IMR-90 (cell line): ENCODE data around the gene RFXANK. TPM values are rescaled to one million over a fixed set of nuclear protein-coding genes. Genes with fewer than 3 reads are reported as not detected.

ENCODE experiments used
- ATAC-seq: fragments of 200-7000 bp; cut with Tn5 transposase; 2 replicates; pipeline ENCODE4 v1.9.1; 2020; ENCODE audit warnings: low read depth, mild to moderate bottlenecking, moderate library complexity
- BruUV-seq: library from RNA; stranded (reverse); fragments of 400-500 nt; replicated peaks from 2 replicates; lab custom pipeline; 2021; lab: Mats Ljungman, UMichigan
- CTCF ChIA-PET: fragments of 300-600 bp; formaldehyde crosslinking; extraction: SDS; loops from one replicate; lab custom pipeline; 2021; ENCODE audit warnings: antibody characterized with exemption; lab: Yijun Ruan, JAX
- POLR2A ChIA-PET: fragments of 300-600 bp; sonication (Branson Sonifier 250); formaldehyde crosslinking; loops from one replicate; lab custom pipeline; 2022; ENCODE audit warnings: antibody characterized with exemption; ENCODE audit not compliant: unreplicated experiment; lab: Charles Lee
- DNase-seq: peaks from one replicate; pipeline ENCODE4 v3.0.0; 2013
- H2AFZ ChIP-seq: replicated peaks from 2 replicates; pipeline ENCODE3; 2013; ENCODE audit warnings: low read length, mild to moderate bottlenecking; ENCODE audit not compliant: poor library complexity
- H2AK5ac ChIP-seq: 2 replicates; pipeline ENCODE4 v1.6.1; 2013; ENCODE audit warnings: low read depth, low read length, inconsistent platforms
- H2AK9ac ChIP-seq: replicated peaks from 2 replicates; pipeline ENCODE3; 2013; ENCODE audit warnings: mild to moderate bottlenecking, low read depth, low read length, moderate library complexity; ENCODE audit not compliant: poor library complexity
- H2BK120ac ChIP-seq: 2 replicates; pipeline ENCODE4 v1.6.1; 2013; ENCODE audit warnings: low read depth, low read length, inconsistent platforms
- H2BK15ac ChIP-seq: 3 replicates; pipeline ENCODE4 v1.6.1; 2013; ENCODE audit warnings: low read depth, low read length, inconsistent platforms
- H2BK20ac ChIP-seq: 2 replicates; pipeline ENCODE4 v1.6.1; 2013; ENCODE audit warnings: low read depth, mild to moderate bottlenecking, inconsistent platforms, low read length, moderate library complexity
- H2BK5ac ChIP-seq: 2 replicates; pipeline ENCODE4 v1.6.1; 2013; ENCODE audit warnings: mild to moderate bottlenecking, low read depth, low read length, inconsistent platforms; ENCODE audit not compliant: poor library complexity, severe bottlenecking
- H3K14ac ChIP-seq: replicated peaks from 2 replicates; pipeline ENCODE4 v1.6.1; 2013; ENCODE audit warnings: low read depth, low read length, inconsistent platforms
- H3K18ac ChIP-seq: 2 replicates; pipeline ENCODE4 v1.6.1; 2013; ENCODE audit warnings: low read depth, low read length, control low read depth
- H3K23ac ChIP-seq: 2 replicates; pipeline ENCODE4 v1.6.1; 2013; ENCODE audit warnings: low read depth, low read length, inconsistent platforms
- H3K27ac ChIP-seq: 2 replicates; pipeline ENCODE4 v1.5.1; 2013; ENCODE audit warnings: mild to moderate bottlenecking, control low read depth, low read length; ENCODE audit not compliant: insufficient read depth
- H3K27me3 ChIP-seq: 2 replicates; pipeline ENCODE4 v1.6.1; 2013; ENCODE audit warnings: low read length; ENCODE audit not compliant: control insufficient read depth, insufficient read depth
- H3K36me3 ChIP-seq: 2 replicates; pipeline ENCODE4 v1.6.1; 2013; ENCODE audit warnings: low read length, mixed read lengths; ENCODE audit not compliant: control insufficient read depth, insufficient read depth
- H3K4ac ChIP-seq: 2 replicates; pipeline ENCODE4 v1.6.1; 2013; ENCODE audit warnings: low read depth, low read length, inconsistent platforms
- H3K4me1 ChIP-seq: 2 replicates; pipeline ENCODE4 v1.6.1; 2013; ENCODE audit warnings: low read length, mixed read lengths; ENCODE audit not compliant: control insufficient read depth, insufficient read depth
- H3K4me2 ChIP-seq: 2 replicates; pipeline ENCODE4 v1.6.1; 2013; ENCODE audit warnings: low read depth, mild to moderate bottlenecking, control low read depth, low read length, moderate library complexity
- H3K4me3 ChIP-seq: 2 replicates; pipeline ENCODE4 v1.5.1; 2013; ENCODE audit warnings: low read depth, mild to moderate bottlenecking, control low read depth, low read length, moderate library complexity; ENCODE audit not compliant: insufficient read depth
- H3K56ac ChIP-seq: 2 replicates; pipeline ENCODE4 v1.6.1; 2013; ENCODE audit warnings: low read length, inconsistent platforms; ENCODE audit not compliant: insufficient read depth; ENCODE audit errors: extremely low read depth
- H3K79me1 ChIP-seq, 2 experiments: 2 replicates each; pipeline ENCODE4 v1.6.1; 2013; ENCODE audit warnings: low read length in 2 of 2, inconsistent platforms in 1 of 2, low read depth in 1 of 2
- H3K9ac ChIP-seq: 2 replicates; pipeline ENCODE4 v1.6.1; 2013; ENCODE audit warnings: low read depth, low read length, control low read depth
- H3K9me1 ChIP-seq: 2 replicates; pipeline ENCODE4 v1.6.1; 2013; ENCODE audit warnings: low read length, inconsistent platforms; ENCODE audit not compliant: insufficient read depth
- H3K9me3 ChIP-seq: 2 replicates; pipeline ENCODE4 v1.6.1; 2013; ENCODE audit warnings: low read length; ENCODE audit not compliant: control insufficient read depth, insufficient read depth
- H4K20me1 ChIP-seq: 2 replicates; pipeline ENCODE4 v1.6.1; 2013; ENCODE audit warnings: low read length, inconsistent platforms; ENCODE audit not compliant: insufficient read depth
- H4K5ac ChIP-seq: 2 replicates; pipeline ENCODE4 v1.6.1; 2013; ENCODE audit warnings: mild to moderate bottlenecking, low read depth, low read length, control low read depth
- H4K8ac ChIP-seq, 2 experiments: 2 replicates each; pipeline ENCODE4 v1.6.1; 2013; ENCODE audit warnings: low read depth in 2 of 2, low read length in 2 of 2, control low read depth in 1 of 2, inconsistent platforms in 1 of 2
- H4K91ac ChIP-seq: 2 replicates; pipeline ENCODE4 v1.6.1; 2013; ENCODE audit warnings: low read depth, low read length, inconsistent platforms; ENCODE audit not compliant: insufficient read depth
- BHLHE40 ChIP-seq: fragments of 150-350 bp; IDR thresholded peaks from 2 replicates; pipeline ENCODE4 v1.6.1; 2016; ENCODE audit warnings: mild to moderate bottlenecking, low read depth, low read length
- CEBPB ChIP-seq: IDR thresholded peaks from 2 replicates; pipeline ENCODE4 v1.6.1; 2012; ENCODE audit warnings: low read depth, low read length, improper control_type of control experiment
- CHD1 ChIP-seq: IDR thresholded peaks from 2 replicates; pipeline ENCODE4 v1.6.1; 2012; ENCODE audit warnings: low read depth, low read length, improper control_type of control experiment
- FOS ChIP-seq: fragments of 150-350 bp; IDR thresholded peaks from 2 replicates; pipeline ENCODE4 v1.6.1; 2016; ENCODE audit warnings: low read depth, low read length
- MAFK ChIP-seq: IDR thresholded peaks from 2 replicates; pipeline ENCODE4 v1.6.1; 2012; ENCODE audit warnings: low read depth, low read length, improper control_type of control experiment
- MAZ ChIP-seq: IDR thresholded peaks from 2 replicates; pipeline ENCODE4 v1.6.1; 2012; ENCODE audit warnings: low read depth, mild to moderate bottlenecking, low read length, improper control_type of control experiment, moderate library complexity, borderline replicate concordance
- MXI1 ChIP-seq: IDR thresholded peaks from 2 replicates; pipeline ENCODE4 v1.6.1; 2012; ENCODE audit warnings: low read depth, mild to moderate bottlenecking, low read length, moderate library complexity, borderline replicate concordance
- NFE2L2 ChIP-seq: fragments of 150-350 bp; IDR thresholded peaks from 2 replicates; pipeline ENCODE4 v1.6.1; 2016; ENCODE audit warnings: low read depth, mild to moderate bottlenecking, low read length
- POLR2A ChIP-seq: IDR thresholded peaks from 2 replicates; pipeline ENCODE4 v1.6.1; 2012; ENCODE audit warnings: mild to moderate bottlenecking, low read depth, low read length
- RAD21 ChIP-seq: IDR thresholded peaks from 2 replicates; pipeline ENCODE4 v1.6.1; 2012; ENCODE audit warnings: low read length, improper control_type of control experiment
- RCOR1 ChIP-seq: IDR thresholded peaks from 2 replicates; pipeline ENCODE4 v1.6.1; 2012; ENCODE audit warnings: mild to moderate bottlenecking, low read length, improper control_type of control experiment; ENCODE audit not compliant: insufficient replicate concordance
- RFX5 ChIP-seq: IDR thresholded peaks from 2 replicates; pipeline ENCODE4 v1.8.0; 2012; ENCODE audit warnings: low read depth, mild to moderate bottlenecking, low read length, moderate library complexity
- SMC3 ChIP-seq: fragments of 150-350 bp; IDR thresholded peaks from 2 replicates; pipeline ENCODE4 v1.6.1; 2016; ENCODE audit warnings: low read depth, mild to moderate bottlenecking, antibody characterized with exemption, low read length, moderate library complexity
- WGBS, 2 experiments: methylation state at CpG; one replicate each; pipeline versions ENCODE4 v1.1.5 to v1.1.7; 2013; ENCODE audit warnings: missing lambda C conversion rate in 2 of 2; ENCODE audit not compliant: insufficient read length in 1 of 2; ENCODE audit errors: extremely low coverage in 2 of 2; 5-methylcytosine and 5-hydroxymethylcytosine counted together
- dilution Hi-C: fragments of 300-500 bp; cut with HindIII; formaldehyde crosslinking; loops from one replicate; pipeline ENCODE4 v1.14.3; 2018; ENCODE audit warnings: low sequenced_read_pairs; ENCODE audit not compliant: unreplicated experiment
- in situ Hi-C: fragments of 300-500 bp; cut with MboI; formaldehyde crosslinking; loops from 3 replicates; pipeline ENCODE4 v1.14.3; 2019; ENCODE audit warnings: low sequenced_read_pairs, inconsistent platforms, mixed read lengths
- intact Hi-C: fragments of 100-400 bp; cut with micrococcal nuclease; formaldehyde crosslinking; loops from 2 replicates; pipeline ENCODE4 v1.10.0; 2022
- polyA plus RNA-seq, 3 experiments: library from polyadenylated mRNA; depleted of rRNA; stranded (reverse); fragments of >200 nt; gene quantifications; 2 replicates each; pipeline ENCODE4 v1.2.3, GENCODE V29; 2012; ENCODE audit warnings: low replicate concordance in 1 of 3
- total RNA-seq: library from RNA; depleted of rRNA; stranded (reverse); fragments of >200 nt; gene quantifications from 2 replicates; pipeline ENCODE4 v1.2.3, GENCODE V29; 2012
- TF ChIP-seq, protein P1 (sequence below): conservative IDR thresholded peaks from 2 replicates; pipeline ENCODE4 v1.5.1; 2012; ENCODE audit warnings: mild to moderate bottlenecking, low read depth, low read length, improper control_type of control experiment
- TF ChIP-seq, protein P2 (sequence below): fragments of 150-350 bp; IDR thresholded peaks from 2 replicates; pipeline ENCODE4 v1.6.1; 2016; ENCODE audit warnings: low read depth, mild to moderate bottlenecking, low read length, moderate library complexity, borderline replicate concordance
- TF ChIP-seq, protein P3 (sequence below): fragments of 150-350 bp; IDR thresholded peaks from 2 replicates; pipeline ENCODE4 v1.6.1; 2017; ENCODE audit warnings: mild to moderate bottlenecking, antibody characterized with exemption, low read length, low read depth

The RFXANK gene
- total and polyA plus RNA-seq, 2 of the 4 experiments (the other 2 are of a cell fraction) = 68.3 to 97.8 TPM

GRCh38 chr19:19226204-19226603 is 34.1 kb downstream of the RFXANK start:
- no peak overlapping the region for H2BK120ac ChIP-seq
- H3K18ac ChIP-seq = no peak overlapping the region
- in situ Hi-C loops = no loop called here
- H4K8ac ChIP-seq = no peak overlapping the region
- no peak overlapping the region for H3K4ac ChIP-seq
- BruUV-seq = no TSS peak
- no peaks in the 10 kb centered on the region for H3K79me1 ChIP-seq
- CTCF ChIA-PET = no interaction called here
- H3K14ac ChIP-seq = no peak overlapping the region
- H2AK9ac ChIP-seq = no peak overlapping the region
- no peak overlapping the region for H3K4me3 ChIP-seq
- no peak overlapping the region for H2AK5ac ChIP-seq
- H3K27me3 ChIP-seq = peaks cover 18% of the 10 kb centered on the region
- H2BK15ac ChIP-seq = no peak overlapping the region
- no peak overlapping the region for H3K27ac ChIP-seq
- H3K9me1 ChIP-seq = no peaks in the 10 kb centered on the region
- no peak overlapping the region for H3K23ac ChIP-seq
- intact Hi-C loops = no loop called here
- ATAC-seq (no peak), DNase-seq (no peak)
- H4K20me1 ChIP-seq = no peaks in the 10 kb centered on the region
- H2AFZ ChIP-seq = no peak overlapping the region
- no peak for TF ChIP-seq MAZ
- no peak for TF ChIP-seq RCOR1
- TF ChIP-seq, protein P1, sequence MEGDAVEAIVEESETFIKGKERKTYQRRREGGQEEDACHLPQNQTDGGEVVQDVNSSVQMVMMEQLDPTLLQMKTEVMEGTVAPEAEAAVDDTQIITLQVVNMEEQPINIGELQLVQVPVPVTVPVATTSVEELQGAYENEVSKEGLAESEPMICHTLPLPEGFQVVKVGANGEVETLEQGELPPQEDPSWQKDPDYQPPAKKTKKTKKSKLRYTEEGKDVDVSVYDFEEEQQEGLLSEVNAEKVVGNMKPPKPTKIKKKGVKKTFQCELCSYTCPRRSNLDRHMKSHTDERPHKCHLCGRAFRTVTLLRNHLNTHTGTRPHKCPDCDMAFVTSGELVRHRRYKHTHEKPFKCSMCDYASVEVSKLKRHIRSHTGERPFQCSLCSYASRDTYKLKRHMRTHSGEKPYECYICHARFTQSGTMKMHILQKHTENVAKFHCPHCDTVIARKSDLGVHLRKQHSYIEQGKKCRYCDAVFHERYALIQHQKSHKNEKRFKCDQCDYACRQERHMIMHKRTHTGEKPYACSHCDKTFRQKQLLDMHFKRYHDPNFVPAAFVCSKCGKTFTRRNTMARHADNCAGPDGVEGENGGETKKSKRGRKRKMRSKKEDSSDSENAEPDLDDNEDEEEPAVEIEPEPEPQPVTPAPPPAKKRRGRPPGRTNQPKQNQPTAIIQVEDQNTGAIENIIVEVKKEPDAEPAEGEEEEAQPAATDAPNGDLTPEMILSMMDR = no peak
- TF ChIP-seq BHLHE40 = no peak
- TF ChIP-seq MXI1 = no peak
- TF ChIP-seq SMC3 = no peak
- TF ChIP-seq, protein P2, sequence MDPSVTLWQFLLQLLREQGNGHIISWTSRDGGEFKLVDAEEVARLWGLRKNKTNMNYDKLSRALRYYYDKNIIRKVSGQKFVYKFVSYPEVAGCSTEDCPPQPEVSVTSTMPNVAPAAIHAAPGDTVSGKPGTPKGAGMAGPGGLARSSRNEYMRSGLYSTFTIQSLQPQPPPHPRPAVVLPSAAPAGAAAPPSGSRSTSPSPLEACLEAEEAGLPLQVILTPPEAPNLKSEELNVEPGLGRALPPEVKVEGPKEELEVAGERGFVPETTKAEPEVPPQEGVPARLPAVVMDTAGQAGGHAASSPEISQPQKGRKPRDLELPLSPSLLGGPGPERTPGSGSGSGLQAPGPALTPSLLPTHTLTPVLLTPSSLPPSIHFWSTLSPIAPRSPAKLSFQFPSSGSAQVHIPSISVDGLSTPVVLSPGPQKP = no peak
- TF ChIP-seq FOS = no peak
- no peak for TF ChIP-seq RFX5
- TF ChIP-seq POLR2A = no peak
- TF ChIP-seq RAD21 = no peak
- TF ChIP-seq, protein P3, sequence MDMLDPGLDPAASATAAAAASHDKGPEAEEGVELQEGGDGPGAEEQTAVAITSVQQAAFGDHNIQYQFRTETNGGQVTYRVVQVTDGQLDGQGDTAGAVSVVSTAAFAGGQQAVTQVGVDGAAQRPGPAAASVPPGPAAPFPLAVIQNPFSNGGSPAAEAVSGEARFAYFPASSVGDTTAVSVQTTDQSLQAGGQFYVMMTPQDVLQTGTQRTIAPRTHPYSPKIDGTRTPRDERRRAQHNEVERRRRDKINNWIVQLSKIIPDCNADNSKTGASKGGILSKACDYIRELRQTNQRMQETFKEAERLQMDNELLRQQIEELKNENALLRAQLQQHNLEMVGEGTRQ = no peak
- TF ChIP-seq NFE2L2 = no peak
- TF ChIP-seq MAFK = no peak
- no peak for TF ChIP-seq CHD1
- no peak for TF ChIP-seq CEBPB
- no peak overlapping the region for H2BK5ac ChIP-seq
- H2BK20ac ChIP-seq = no peak overlapping the region
- dilution Hi-C loops = no loop called here
- no peak overlapping the region for H3K56ac ChIP-seq
- no peaks in the 10 kb centered on the region for H3K4me1 ChIP-seq
- H3K9ac ChIP-seq = no peak overlapping the region
- POLR2A ChIA-PET = no interaction called here
- no CpG with 5 or more reads among the region's 5 CpGs for WGBS, 2 experiments
- H4K5ac ChIP-seq = no peak overlapping the region
- no peak overlapping the region for H3K4me2 ChIP-seq
- H3K36me3 ChIP-seq = no peaks in the 10 kb centered on the region
- no peak overlapping the region for H4K91ac ChIP-seq
- no peaks in the 10 kb centered on the region for H3K9me3 ChIP-seq
